ENCODE results near the gene HGFAC.
"Not testable (repeated sequence)": the region's sequence is repeated elsewhere in the genome, so short reads cannot be mapped to it uniquely, and the experiment has no call there.

HGFAC gene
- total RNA-seq, result 0 to 0.09 reads per million in 2 donors

DNA sequence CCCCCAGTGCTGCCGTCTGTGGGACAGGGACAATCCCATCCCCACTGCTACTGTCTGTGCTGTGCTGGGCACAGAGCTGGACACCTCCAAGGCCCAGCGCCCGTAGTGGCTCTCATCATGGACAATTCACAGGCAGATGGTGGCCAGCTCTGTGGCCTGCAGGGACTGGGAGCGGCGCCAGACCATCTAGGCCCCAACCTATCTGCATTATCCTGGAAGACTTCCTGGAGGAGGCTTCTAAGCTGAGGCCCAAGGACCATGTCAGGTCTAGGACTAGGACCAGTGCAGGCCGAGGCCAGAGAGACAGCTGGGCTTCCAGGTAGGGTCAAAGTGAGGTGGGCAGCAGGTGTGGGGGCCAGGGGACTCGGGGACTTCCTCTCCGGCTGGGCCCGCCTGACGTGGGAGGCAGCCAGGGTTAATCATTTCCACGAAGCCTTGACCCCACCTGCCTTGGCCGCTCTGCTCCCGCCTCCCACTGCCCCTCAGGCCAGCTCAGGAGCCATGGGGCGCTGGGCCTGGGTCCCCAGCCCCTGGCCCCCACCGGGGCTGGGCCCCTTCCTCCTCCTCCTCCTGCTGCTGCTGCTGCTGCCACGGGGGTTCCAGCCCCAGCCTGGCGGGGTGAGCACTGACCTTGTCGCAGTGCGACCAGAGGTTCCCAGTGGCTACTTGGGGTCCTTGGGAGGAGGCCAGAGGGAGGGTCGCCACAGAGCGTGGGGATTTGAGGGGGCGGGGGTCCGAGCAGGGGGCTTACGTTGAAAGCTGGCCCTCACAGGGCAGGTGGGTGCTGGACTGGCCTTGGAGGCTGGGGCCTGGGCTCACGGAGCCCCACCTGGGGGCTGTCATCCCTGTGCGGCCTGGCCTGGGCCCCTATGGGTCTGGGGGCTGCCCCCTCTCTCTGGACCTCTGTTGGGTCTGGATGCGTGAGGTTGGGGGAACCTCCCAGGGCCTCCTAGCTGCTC lies at the start of gene HGFAC:
Gene HGFAC (plus strand): TSS at position 468 of the 959 bp plus-strand sequence. CDS start 34 bp downstream, at position 502.
- DNase-seq, result no peak

DNA sequence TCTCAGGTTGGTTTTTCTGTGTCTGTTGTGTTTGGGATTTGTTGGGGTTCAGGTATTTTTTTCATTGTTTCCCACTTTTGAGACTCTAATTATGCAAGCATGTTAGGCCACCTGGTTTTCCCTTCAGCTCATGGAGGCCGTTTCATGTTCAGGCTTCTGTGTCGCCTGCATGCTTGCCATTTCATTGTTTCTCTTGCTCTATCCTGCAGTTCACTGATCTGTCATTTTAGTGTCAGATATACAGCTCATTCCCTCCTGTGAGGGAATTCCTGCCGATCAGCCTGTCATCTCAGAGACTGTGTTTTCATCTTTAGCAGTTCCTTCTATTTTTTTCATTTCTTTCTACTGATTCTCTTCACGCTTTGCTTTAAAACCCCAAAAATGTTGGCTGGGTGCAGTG lies 49.4 kb upstream of the HGFAC start:
- no peak for DNase-seq

DNA sequence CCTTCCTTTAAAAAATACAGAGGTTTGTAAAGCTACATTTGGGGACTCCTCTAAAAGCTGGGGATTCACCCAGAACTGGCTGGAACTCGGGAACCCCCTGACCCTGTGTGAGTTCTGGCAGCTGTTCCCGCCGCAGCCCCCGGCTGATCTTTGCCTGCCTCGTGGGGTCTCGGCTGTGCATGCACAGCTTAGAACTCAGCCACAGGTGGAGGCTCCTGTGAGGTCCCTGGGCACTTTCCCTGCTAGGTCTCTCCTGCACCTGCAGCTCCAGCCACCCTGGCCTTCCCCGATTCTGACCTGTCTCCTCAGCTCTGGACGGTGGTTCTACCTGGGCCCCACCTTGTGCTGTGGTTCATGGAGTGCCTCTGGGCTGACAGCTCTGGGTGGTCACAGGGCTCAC lies 48.6 kb upstream of the HGFAC start:
- no peak for DNase-seq

DNA sequence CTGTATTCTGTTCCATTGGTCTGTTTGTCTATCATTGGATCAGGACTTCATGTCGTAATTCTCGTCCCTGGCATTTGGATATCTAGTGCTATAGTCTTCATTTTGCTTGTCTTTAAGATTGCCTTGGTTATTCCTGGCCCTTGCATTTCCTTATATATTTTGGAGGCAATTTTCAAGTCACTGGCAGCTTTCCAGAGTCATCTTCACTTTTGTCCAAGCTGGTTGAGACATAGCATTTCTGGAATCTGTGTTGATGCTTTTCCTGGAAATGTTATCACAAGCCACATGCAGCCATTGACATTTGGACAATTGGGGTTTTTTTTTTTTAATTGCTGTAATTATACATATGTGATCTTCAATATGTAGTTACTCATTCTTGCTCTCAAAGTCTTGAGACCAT lies 45.2 kb upstream of the HGFAC start:
- DNase-seq, result no peak

GRCh38 chr4:3397128-3397527 lies 44.6 kb upstream of the HGFAC start:
- no peak for DNase-seq

DNA sequence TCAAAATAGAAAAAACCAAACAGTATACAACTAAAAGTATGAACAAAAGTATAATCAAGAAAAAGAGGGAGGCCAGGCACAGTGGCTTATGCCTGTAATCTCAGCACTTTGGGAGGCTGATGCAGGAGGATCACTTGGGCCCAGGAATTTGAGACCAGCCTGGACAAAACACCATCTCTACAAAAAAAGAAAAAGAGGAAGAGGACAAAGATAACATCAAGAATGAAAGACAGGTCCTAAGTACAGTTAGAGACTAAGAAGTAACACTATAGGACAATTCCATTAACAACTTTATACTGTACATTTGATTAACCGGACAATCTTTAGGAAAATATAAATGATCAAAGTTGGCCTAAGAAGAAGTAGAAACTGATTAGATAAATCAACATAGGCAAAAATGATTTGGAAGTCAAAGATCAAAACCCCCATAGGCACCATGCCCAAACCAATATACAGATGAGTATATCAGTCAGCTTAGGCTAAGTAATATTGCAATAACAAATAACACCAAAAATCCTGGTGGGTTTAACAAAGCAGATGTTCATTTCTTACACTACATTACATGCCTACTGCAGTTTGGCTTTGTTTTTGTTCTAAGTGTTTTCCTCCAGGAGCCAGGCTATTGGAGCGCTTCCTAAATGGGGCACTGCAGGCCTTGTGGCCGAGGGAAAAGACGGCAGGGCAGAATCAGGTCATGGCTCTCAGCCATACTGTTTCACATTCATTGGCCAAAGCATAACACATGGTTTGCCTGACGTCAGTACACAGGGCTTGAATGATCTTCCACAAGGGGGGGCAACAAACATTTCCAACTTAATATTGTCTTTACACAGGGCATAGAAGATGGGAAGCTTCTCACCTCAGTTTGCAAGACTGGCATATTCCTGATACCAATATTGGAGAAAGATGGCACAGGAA lies 42.2 kb upstream of the HGFAC start:
- no peak for DNase-seq

DNA sequence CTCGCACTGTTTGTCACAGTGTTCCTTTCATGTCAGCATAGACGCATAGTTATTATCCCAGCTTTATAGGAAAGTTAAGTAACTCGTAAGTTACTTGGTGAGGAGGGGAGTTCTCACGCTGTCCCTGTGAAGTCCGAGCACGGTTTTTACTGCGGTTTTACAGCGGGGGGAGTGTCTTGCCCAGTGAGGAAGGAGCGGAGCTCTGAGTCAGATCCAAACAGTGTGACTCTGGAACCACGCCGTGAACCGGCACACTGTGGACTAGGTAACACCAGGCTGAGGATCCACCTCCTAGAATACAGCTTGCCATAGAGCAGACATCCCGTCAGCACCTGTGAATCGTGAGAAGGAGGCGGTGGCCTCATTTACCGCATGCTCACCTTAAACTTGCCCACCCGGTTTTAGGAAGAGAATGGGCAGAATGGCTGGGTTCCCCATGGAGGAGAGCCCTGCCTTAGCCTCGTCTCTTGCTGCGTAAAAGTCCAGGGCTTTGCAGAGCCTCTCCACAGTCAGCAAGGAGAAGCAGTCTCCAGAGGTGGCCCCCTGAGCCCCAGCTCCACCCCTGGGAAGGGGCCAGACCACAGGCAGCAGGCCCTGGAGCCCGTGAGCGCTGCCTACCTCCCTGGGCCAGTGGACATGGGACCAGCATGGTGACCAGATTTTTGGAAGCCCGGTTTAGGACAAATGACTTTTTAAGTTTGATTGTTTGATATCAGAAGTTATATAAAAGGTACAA lies 40.2 kb upstream of the HGFAC start:
- no peak for DNase-seq

DNA sequence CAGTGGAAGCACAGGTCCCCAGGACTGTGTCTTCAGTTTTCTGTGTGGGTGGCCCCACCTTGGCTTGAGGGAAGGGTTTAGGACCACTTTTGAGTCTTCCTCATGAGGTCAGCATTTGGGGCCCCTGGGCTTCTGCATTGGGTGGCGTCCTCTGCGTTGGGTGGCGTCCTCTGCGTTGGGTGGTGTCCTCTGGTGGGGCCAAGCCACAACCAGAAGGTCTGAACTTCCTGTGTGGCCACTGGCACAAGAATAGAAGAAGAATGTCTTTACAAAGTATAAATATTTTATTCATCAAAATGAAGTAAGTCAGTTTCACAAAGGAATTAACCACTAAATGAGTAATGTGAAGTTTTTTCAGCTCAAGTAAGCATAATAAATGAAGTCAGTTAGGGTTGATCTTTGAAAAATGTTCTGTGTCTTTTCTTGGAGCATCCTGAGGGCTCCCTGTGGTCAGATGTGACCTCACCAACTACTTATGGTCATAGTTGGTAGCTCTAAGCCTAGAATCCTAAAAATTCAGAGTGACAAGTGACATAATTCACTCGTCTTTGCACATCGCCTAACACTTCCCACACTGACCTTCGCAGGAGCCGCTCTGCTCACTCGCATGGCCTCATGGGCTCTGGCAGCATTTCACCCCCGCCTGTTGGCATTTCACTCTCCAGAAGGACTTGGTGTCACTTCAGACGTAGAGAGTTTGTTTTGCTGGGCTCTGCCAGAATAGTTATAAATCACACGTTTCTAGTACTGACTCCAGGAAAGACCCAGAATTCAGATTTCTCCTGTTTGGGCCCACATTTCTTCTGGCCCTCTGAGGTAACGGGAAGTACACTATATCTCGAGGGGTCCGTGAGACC lies 39.0 kb upstream of the HGFAC start:
- no peak for DNase-seq

DNA sequence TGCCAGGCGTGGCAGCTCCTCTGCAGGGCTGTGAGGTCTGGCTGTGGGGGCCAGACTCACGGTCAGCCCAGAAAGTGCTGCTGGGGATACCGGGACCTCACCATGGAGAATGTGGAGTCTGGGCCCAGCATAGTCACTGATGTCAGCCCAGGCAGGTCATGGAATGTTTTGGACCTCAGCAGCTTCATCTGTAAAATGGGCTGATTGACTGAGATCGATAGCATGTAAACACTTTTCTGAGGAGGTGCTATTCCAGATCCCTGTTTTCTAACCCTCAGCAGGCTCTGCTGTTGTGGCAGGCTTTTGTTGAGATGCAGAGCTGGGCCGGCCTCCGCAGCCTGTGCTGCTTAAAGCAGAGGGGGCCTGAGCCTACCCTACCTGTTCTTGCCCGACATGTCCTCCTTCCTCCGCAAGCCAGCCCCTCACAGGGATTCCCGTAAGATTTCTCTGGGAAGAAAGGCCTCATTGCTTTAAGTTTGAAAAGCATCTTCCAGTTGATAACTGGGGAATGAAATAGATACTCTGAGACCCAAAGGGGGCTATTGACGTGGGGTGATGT lies 38.3 kb upstream of the HGFAC start:
- DNase-seq, result no peak

DNA sequence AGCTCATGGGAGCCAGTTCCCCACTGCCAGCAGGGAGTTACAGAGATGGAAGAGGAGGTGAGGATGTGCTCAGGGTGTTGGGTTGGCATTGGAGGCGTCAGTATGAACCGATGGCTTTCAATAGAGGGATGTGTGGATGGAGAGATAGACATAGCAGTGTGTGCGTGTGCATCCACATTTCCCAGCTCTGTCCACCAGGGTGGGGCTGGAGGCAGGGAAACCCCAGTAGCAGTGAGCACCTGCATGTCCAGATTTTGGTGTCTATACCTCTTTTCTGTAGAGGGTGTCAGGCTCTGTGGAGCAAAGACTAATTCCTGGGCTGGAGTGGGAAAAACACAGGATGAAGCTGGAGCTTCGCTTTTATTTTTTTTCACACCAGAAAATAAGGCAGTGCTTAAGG lies 37.2 kb upstream of the HGFAC start:
- DNase-seq, result no peak

- DNase-seq, result no peak
These were observed 36.6 kb upstream of the HGFAC start for GRCh38 chr4:3405176-3405575.

DNA sequence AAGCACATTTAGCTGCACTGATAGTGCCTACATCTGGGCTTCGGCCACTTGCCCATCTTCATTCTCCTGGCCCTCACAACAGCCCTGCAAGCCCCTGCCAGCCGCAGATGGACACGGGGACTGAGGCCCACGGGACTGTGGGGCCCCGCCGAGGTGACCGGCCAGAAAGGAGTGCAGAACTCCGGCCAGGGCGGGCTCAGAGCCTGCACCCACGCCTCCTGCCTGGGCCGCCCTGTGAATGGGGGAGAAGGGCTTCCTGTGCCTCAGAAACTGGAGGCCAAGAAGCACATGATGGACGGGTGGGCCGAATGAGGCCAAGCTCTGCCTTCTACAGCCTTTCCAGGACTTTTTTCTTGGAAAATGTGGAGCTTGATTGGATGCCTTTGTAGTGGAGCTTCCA lies 35.7 kb upstream of the HGFAC start:
- DNase-seq, result no peak

DNA sequence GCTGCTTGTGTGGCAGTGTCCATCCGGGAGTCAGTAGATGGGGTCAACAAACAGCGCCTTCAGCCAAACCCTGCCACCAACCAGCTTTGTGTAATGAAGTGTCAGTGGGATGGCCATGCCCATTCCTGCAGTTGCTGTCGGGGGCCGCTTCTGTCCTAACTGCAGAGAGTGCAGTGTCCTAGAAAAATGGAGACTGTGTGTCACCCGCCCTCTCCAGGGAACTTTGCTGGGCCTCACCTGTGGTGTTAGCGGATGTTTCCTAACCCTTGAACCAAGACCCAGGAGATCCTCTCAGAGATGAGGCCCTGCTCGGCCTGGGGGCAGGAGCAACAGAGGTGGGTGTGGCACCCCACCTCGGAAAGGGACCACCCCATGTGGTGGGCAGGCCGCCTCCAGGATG lies 35.3 kb upstream of the HGFAC start:
- DNase-seq, result no peak

GRCh38 chr4:3407171-3407771 lies 34.5 kb upstream of the HGFAC start:
- DNase-seq, result no peak

GRCh38 chr4:3407930-3408792 lies 33.6 kb upstream of the HGFAC start:
- DNase-seq, result no peak

DNA sequence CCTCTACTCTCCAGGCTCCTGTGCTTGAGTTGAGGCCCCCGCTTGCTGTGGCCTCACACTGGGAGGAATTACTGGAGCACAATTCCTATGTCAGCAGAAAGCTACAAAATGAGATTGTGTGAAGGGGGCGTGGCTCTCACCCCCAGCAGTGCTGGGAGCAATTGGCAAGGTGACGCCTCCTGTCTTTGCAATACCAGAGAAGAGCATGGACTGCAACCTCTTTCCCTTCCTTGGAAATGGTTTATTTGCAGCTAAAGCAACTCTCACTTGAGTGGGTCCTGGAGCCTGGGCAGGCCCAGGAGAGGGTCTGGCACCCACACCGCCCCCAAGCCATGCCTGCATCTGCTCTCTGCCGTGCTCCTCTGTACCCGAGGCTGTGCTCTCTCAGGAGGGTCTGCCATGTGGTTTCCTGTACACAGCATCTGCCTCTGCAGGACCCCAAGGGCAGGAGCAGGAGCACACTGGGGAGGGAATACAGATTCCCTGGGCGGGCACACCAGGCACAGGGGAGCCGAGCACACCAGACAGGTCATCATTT lies 32.9 kb upstream of the HGFAC start:
- no peak for DNase-seq

DNA sequence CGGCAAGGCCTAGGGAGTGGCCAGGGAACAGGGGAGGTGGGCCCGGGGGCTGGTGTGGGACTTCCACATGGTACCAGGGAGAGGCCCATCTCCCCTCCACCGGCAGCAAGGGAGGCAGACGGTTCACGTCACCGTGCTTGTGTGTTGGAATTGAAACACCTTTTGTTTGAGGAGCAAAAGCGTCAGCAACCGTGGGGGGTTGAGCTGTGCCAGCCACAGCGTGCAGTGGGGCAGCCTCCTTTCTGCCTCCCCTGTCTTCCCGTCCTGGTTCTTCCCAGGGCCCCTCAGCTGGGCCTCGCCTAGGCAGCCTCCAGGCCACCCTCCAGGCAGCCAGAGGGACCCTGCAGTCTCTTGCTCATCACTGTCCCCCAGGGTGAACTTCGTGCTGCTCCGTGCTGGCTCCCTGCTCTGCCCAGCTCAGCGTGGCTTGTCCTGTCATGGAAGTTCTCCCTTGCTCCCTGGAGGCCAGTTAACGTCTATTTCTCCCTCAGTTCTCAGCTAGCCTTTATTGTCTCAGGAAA lies 32.1 kb upstream of the HGFAC start:
- DNase-seq, result no peak

GRCh38 chr4:3410401-3411135 lies 31.2 kb upstream of the HGFAC start:
- no peak for DNase-seq

- not testable (repeated sequence) for DNase-seq
These were observed 30.6 kb upstream of the HGFAC start for GRCh38 chr4:3411190-3411589.

Measured in activated gamma-delta T cell (primary cell).